Mesodermal cell (in vitro differentiated cells): Measurements from ENCODE around the gene ITLN2.
"Not testable (repeated sequence)": the region's sequence is repeated elsewhere in the genome, so short reads cannot be mapped to it uniquely, and the experiment has no call there.

Experiments
- H3K27ac ChIP-seq: 2 replicates; pipeline ENCODE4 v1.7.0; 2013; ENCODE audit warnings: mild to moderate bottlenecking, low read depth, low read length, moderate library complexity; ENCODE audit not compliant: severe bottlenecking
- H3K36me3 ChIP-seq: 2 replicates; pipeline ENCODE4 v1.7.1; 2013; ENCODE audit warnings: mild to moderate bottlenecking, low read length, moderate library complexity; ENCODE audit not compliant: control insufficient read depth, insufficient read depth
- H3K4me1 ChIP-seq: one replicate; pipeline ENCODE4 v1.7.1; 2013; ENCODE audit warnings: mild to moderate bottlenecking, low read length; ENCODE audit not compliant: insufficient read depth, control insufficient read depth, poor library complexity, severe bottlenecking
- H3K4me3 ChIP-seq: 2 replicates; pipeline ENCODE4 v1.7.0; 2013; ENCODE audit warnings: low read length, control low read depth, mild to moderate bottlenecking; ENCODE audit not compliant: insufficient read depth, poor library complexity, severe bottlenecking; ENCODE audit errors: extremely low read depth
- H3K9me3 ChIP-seq: 2 replicates; pipeline ENCODE4 v1.7.1; 2013; ENCODE audit warnings: mild to moderate bottlenecking, low read length, moderate library complexity; ENCODE audit not compliant: control insufficient read depth
- WGBS, 2 experiments: methylation state at CpG; one replicate each; pipeline ENCODE4 v1.1.5; 2013; ENCODE audit warnings: missing lambda C conversion rate in 2 of 2; ENCODE audit not compliant: insufficient coverage in 2 of 2; 5-methylcytosine and 5-hydroxymethylcytosine counted together

ITLN2 gene

GRCh38 chr1:160935527-160936258 is 18.9 kb downstream of the ITLN2 start:
- H3K27ac ChIP-seq: no peak overlapping the region
- H3K9me3 ChIP-seq: no peaks in the 10 kb centered on the region
- no peaks in the 10 kb centered on the region for H3K36me3 ChIP-seq
- H3K4me1 ChIP-seq: no peaks in the 10 kb centered on the region
- WGBS, 2 experiments: 89 to 94% methylated on average over 12 of the region's 12 CpGs
- no peak overlapping the region for H3K4me3 ChIP-seq

GRCh38 chr1:160933305-160933704 is 21.3 kb downstream of the ITLN2 start:
- not testable (repeated sequence) for H3K27ac ChIP-seq, H3K4me3 ChIP-seq, H3K4me1 ChIP-seq, H3K36me3 ChIP-seq, H3K9me3 ChIP-seq
- 93 to 98% methylated on average over 18 to 22 of the region's 31 CpGs for WGBS, 2 experiments

GRCh38 chr1:160925652-160926244 is 28.9 kb downstream of the ITLN2 start:
- no peaks in the 10 kb centered on the region for H3K4me1 ChIP-seq
- peaks cover 22% of the 10 kb centered on the region for H3K9me3 ChIP-seq
- H3K27ac ChIP-seq: no peak overlapping the region
- no peak overlapping the region for H3K4me3 ChIP-seq
- no peaks in the 10 kb centered on the region for H3K36me3 ChIP-seq
- whole genome bisulfite sequencing, 2 experiments: 82% methylated on average over 4 to 5 of the region's 5 CpGs

- no peaks in the 10 kb centered on the region for H3K4me1 ChIP-seq
- H3K27ac ChIP-seq: no peak overlapping the region
- 93% methylated on average over 3 of the region's 7 CpGs; no CpG with 5 or more reads in 1 of the 2 experiments for WGBS, 2 experiments
- no peaks in the 10 kb centered on the region for H3K36me3 ChIP-seq
- H3K4me3 ChIP-seq: no peak overlapping the region
- H3K9me3 ChIP-seq: peaks cover 22% of the 10 kb centered on the region
Observed at GRCh38 chr1:160924791-160925651, 29.6 kb downstream of the ITLN2 start.

- Histone ChIP-seq H3K4me3 (no peak overlapping the region), H3K9me3 (no peaks in the 10 kb centered on the region), H3K27ac (no peak overlapping the region), H3K4me1 (peaks cover 15% of the 10 kb centered on the region), H3K36me3 (no peaks in the 10 kb centered on the region)
- WGBS, 2 experiments: no CpG with 5 or more reads among the region's 2 CpGs
Observed at GRCh38 chr1:160916666-160917065, 37.9 kb downstream of the ITLN2 start.

GRCh38 chr1:160913229-160913628 is 41.4 kb downstream of the ITLN2 start:
- not testable (repeated sequence) for H3K9me3 ChIP-seq, H3K4me3 ChIP-seq, H3K36me3 ChIP-seq, H3K27ac ChIP-seq
- H3K4me1 ChIP-seq: peaks cover 21% of the 10 kb centered on the region
- WGBS, 2 experiments: 83 to 90% methylated on average over 4 to 5 of the region's 6 CpGs

- peak overlapping the region; percentile 98 for H3K27ac ChIP-seq
- H3K9me3 ChIP-seq: no peaks in the 10 kb centered on the region
- H3K36me3 ChIP-seq: no peaks in the 10 kb centered on the region
- H3K4me1 ChIP-seq: peaks cover 21% of the 10 kb centered on the region
- H3K4me3 ChIP-seq: no peak overlapping the region
- WGBS, 2 experiments: 75 to 90% methylated on average over 1 of the region's 2 CpGs
Observed at GRCh38 chr1:160911925-160912324, 42.7 kb downstream of the ITLN2 start.

GRCh38 chr1:160911441-160911840 is 43.2 kb downstream of the ITLN2 start:
- Histone ChIP-seq H3K9me3 (no peaks in the 10 kb centered on the region), H3K36me3 (no peaks in the 10 kb centered on the region), H3K27ac (peak overlapping the region; percentile 98), H3K4me3 (no peak overlapping the region), H3K4me1 (peaks cover 21% of the 10 kb centered on the region)
- WGBS, 2 experiments: 69 to 74% methylated on average over 3 to 7 of the region's 7 CpGs

- H3K27ac ChIP-seq: no peak overlapping the region
- H3K4me3 ChIP-seq: no peak overlapping the region
- H3K4me1 ChIP-seq: peaks cover 21% of the 10 kb centered on the region
- no peaks in the 10 kb centered on the region for H3K36me3 ChIP-seq
- H3K9me3 ChIP-seq: no peaks in the 10 kb centered on the region
- WGBS, 2 experiments: 50% methylated on average over 2 of the region's 6 CpGs; no CpG with 5 or more reads in 1 of the 2 experiments
Observed at GRCh38 chr1:160910170-160910750, 44.3 kb downstream of the ITLN2 start.

- 92 to 95% methylated on average over 7 of the region's 7 CpGs for WGBS, 2 experiments
- no peak overlapping the region for H3K4me3 ChIP-seq
- peaks cover 18% of the 10 kb centered on the region for H3K4me1 ChIP-seq
- H3K27ac ChIP-seq: no peak overlapping the region
- H3K9me3 ChIP-seq: no peaks in the 10 kb centered on the region
- H3K36me3 ChIP-seq: no peaks in the 10 kb centered on the region
Observed at GRCh38 chr1:160907976-160908375, 46.6 kb downstream of the ITLN2 start.
